HFF-Myc (cell line): Measurements from ENCODE around the gene KCNK16.

Source experiments
- DNase-seq: peaks from one replicate; pipeline ENCODE4 v3.0.0-alpha.2; 2011; ENCODE audit warnings: low read depth; ENCODE audit errors: extremely low read depth
- H3K4me3 ChIP-seq: replicated peaks from 2 replicates; pipeline ENCODE4 v1.5.1; 2011; ENCODE audit warnings: low read depth, mild to moderate bottlenecking, control low read depth, low read length
- TF ChIP-seq, protein P1 (sequence below): IDR thresholded peaks from 2 replicates; pipeline ENCODE4 v1.5.1; 2012; ENCODE audit warnings: mild to moderate bottlenecking, low read depth, low read length, control low read depth; ENCODE audit errors: missing control alignments

Gene KCNK16

GRCh38 chr6:39302669-39303424, 19.7 kb downstream of the KCNK16 start:
- TF ChIP-seq, protein P1, sequence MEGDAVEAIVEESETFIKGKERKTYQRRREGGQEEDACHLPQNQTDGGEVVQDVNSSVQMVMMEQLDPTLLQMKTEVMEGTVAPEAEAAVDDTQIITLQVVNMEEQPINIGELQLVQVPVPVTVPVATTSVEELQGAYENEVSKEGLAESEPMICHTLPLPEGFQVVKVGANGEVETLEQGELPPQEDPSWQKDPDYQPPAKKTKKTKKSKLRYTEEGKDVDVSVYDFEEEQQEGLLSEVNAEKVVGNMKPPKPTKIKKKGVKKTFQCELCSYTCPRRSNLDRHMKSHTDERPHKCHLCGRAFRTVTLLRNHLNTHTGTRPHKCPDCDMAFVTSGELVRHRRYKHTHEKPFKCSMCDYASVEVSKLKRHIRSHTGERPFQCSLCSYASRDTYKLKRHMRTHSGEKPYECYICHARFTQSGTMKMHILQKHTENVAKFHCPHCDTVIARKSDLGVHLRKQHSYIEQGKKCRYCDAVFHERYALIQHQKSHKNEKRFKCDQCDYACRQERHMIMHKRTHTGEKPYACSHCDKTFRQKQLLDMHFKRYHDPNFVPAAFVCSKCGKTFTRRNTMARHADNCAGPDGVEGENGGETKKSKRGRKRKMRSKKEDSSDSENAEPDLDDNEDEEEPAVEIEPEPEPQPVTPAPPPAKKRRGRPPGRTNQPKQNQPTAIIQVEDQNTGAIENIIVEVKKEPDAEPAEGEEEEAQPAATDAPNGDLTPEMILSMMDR: peak; percentile 89
- no peak overlapping the region for H3K4me3 ChIP-seq

DNA sequence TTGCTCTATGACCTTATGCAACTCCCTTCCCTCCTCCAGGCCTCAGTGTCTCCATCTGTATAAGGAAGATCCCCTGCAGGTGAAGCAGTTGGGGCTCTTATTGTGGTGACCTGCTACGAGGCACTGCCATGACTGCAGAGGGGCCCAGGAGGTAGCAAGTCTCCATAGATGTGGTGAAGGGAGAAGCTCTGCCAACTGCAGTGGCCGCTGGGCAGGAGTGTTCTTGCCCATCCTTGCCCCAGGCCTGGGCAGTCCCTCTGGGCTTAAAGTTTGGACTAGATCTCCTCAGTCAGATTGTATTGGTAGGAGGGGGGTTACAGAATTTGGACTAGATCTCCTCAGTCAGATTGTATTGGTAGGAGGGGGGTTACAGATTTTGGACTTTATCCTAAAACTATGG, 20.5 kb downstream of the KCNK16 start:
- no peak for DNase-seq
- no peak overlapping the region for H3K4me3 ChIP-seq
- TF ChIP-seq, protein P1: no peak

More at GRCh38 chr6:39302669-39303424, 19.7 kb downstream of the KCNK16 start:
- peak; percentile 21 for DNase-seq

GRCh38 chr6:39301606-39302005, 20.9 kb downstream of the KCNK16 start:
- H3K4me3 ChIP-seq: no peak overlapping the region
- no peak for DNase-seq
- TF ChIP-seq, protein P1: peak; percentile 50

GRCh38 chr6:39300739-39301138, 21.8 kb downstream of the KCNK16 start:
- no peak for DNase-seq
- no peak overlapping the region for H3K4me3 ChIP-seq
- TF ChIP-seq, protein P1: no peak

DNA sequence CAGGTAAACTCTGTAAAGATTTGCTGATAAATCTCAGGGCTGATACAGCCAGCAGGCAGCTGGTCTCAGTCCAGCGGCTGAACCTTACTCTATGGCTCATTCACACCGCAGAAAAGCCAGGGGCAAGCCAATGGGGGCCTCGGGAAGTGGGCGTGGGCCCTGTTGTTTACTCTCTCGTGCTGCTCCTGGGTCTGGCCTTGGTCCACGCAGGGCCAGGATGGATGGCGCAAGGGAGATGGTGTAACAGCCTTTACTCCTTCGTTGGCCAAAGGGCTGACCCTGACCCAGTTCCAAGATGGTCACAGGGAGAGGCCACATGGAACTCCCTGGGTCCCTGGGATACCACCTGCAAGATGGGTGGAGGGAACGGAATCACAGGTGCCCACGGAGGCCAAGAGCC, 24.4 kb downstream of the KCNK16 start:
- TF ChIP-seq, protein P1: no peak
- no peak overlapping the region for H3K4me3 ChIP-seq
- DNase-seq: no peak

- no peak overlapping the region for H3K4me3 ChIP-seq
- DNase-seq: no peak
- TF ChIP-seq, protein P1: no peak
These were observed 25.5 kb downstream of the KCNK16 start for GRCh38 chr6:39296745-39297640.
